ENCODE results near the gene APBA2.

Gene APBA2

GRCh38 chr15:29130951-29131839, 245.4 kb downstream of the APBA2 start:
- Mint-ChIP-seq H3K27me3 (ENCODE audit: low read depth) (peaks cover 46% of the 10 kb centered on the region), H3K4me1 (peaks cover 28% of the 10 kb centered on the region), H3K36me3 (ENCODE audit: low read depth) (no peaks in the 10 kb centered on the region), H3K27ac (peak overlapping the region in 2 of 3 experiments; percentile 19 to 22), H3K9me3 (no peaks in the 10 kb centered on the region), H3K4me3 (no peak overlapping the region)
- TF ChIP-seq CTCF (IDR thresholded peaks at IDR 0.05; ENCODE audit: unreplicated experiment in 3 of 3), result no peak

- no peak overlapping the region for H3K4me3 Mint-ChIP-seq
- no peak for TF ChIP-seq CTCF (IDR thresholded peaks at IDR 0.05; ENCODE audit: unreplicated experiment in 3 of 3)
- peaks cover 50% of the 10 kb centered on the region for H3K27me3 Mint-ChIP-seq (ENCODE audit: low read depth)
- H3K9me3 Mint-ChIP-seq, result no peaks in the 10 kb centered on the region
- H3K4me1 Mint-ChIP-seq, result peaks cover 28% of the 10 kb centered on the region
- no peaks in the 10 kb centered on the region for H3K36me3 Mint-ChIP-seq (ENCODE audit: low read depth)
- peak overlapping the region in 2 of 3 experiments; percentile 19 to 22 for H3K27ac Mint-ChIP-seq
Observed at GRCh38 chr15:29131840-29132420, 246.2 kb downstream of the APBA2 start.

- H3K27me3 Mint-ChIP-seq (ENCODE audit: low read depth), result peaks cover 49% of the 10 kb centered on the region
- H3K9me3 Mint-ChIP-seq, result no peaks in the 10 kb centered on the region
- no peak overlapping the region for H3K27ac Mint-ChIP-seq
- H3K4me1 Mint-ChIP-seq, result peaks cover 28% of the 10 kb centered on the region
- no peak overlapping the region for H3K4me3 Mint-ChIP-seq
- no peaks in the 10 kb centered on the region for H3K36me3 Mint-ChIP-seq (ENCODE audit: low read depth)
- no peak for TF ChIP-seq CTCF (IDR thresholded peaks at IDR 0.05; ENCODE audit: unreplicated experiment in 3 of 3)
Observed at GRCh38 chr15:29132735-29133181, 247.0 kb downstream of the APBA2 start.

- Mint-ChIP-seq H3K4me3 (no peak overlapping the region), H3K27ac (peak overlapping the region in 1 of 3 experiments; percentile 38), H3K4me1 (peaks cover 28% of the 10 kb centered on the region), H3K36me3 (ENCODE audit: low read depth) (no peaks in the 10 kb centered on the region), H3K27me3 (ENCODE audit: low read depth) (peaks cover 50% of the 10 kb centered on the region), H3K9me3 (no peaks in the 10 kb centered on the region)
- TF ChIP-seq CTCF (IDR thresholded peaks at IDR 0.05; ENCODE audit: unreplicated experiment in 3 of 3), result no peak
Observed at GRCh38 chr15:29133321-29133720, 247.5 kb downstream of the APBA2 start.

GRCh38 chr15:29133791-29134190, 248.0 kb downstream of the APBA2 start:
- Mint-ChIP-seq H3K4me1 (peaks cover 28% of the 10 kb centered on the region), H3K36me3 (ENCODE audit: low read depth) (no peaks in the 10 kb centered on the region), H3K4me3 (no peak overlapping the region), H3K27me3 (ENCODE audit: low read depth) (peaks cover 55% of the 10 kb centered on the region), H3K27ac (no peak overlapping the region), H3K9me3 (no peaks in the 10 kb centered on the region)
- no peak for TF ChIP-seq CTCF (IDR thresholded peaks at IDR 0.05; ENCODE audit: unreplicated experiment in 3 of 3)
